ENCODE measurements around the gene RRP15.

DNA sequence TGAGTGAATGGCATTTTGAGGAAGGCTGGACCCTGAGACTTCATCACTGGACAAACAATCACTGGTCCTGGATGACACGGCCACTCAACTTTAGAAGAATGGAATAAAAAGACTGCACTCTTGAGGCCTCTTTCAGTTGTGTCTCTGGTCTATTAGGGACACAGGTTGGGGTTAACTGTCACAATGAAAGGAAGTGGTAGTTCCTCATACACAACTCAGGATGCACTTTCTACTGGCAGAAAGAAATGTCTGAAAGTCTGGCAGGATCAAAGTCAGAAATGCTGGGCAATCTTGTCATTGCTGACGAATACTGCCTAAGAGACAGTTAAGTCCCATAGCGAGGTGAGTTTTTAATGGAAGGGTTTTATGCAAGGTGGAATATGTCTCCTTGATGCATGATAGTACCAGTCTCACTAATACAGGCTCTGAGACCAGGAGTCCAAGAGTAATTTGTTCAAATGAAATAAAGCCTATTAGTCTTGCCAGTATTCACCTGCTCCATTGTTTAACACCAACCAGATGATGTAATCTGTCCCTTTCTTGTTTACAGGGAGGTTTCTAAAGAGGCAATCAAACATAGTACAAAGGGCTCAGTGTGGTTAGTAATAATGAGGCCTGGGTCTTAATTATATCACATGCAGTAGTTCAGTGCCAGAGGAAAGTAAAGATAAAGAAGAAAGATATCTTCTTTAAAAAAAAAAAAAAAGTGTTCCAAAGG, 11.2 kb upstream of the RRP15 start:
- TF ChIP-seq EZH2phosphoT487 (IDR thresholded peaks at IDR 0.05; ENCODE audit: insufficient read depth, low read depth) = no peak
- TF ChIP-seq EZH2 (IDR thresholded peaks at IDR 0.05; ENCODE audit: insufficient read depth, poor library complexity, severe bottlenecking) = no peak

Data from GM23248 (cell line).